Body of pancreas (tissue), 4 donors: Measurements from ENCODE around the gene CRELD2. TPM values are rescaled to one million over a fixed set of nuclear protein-coding genes. Genes with fewer than 3 reads are reported as not detected.

Experiments used
- ATAC-seq: fragments of 150-250 bp; one replicate; pipeline ENCODE4 v1.9.1; 2016
- DNase-seq, 4 donors: peaks; one replicate each; pipeline ENCODE4 v3.0.0-alpha.2; 2019
- H3K27ac ChIP-seq, 4 donors: fragments of 200-600 bp; sonication (generic); 1 replicate in 3 of 4; 2 replicates in 1 of 4; pipeline versions ENCODE4 v1.5.1 to v1.6.1; 2016 to 2019; ENCODE audit warnings: mild to moderate bottlenecking in 1 of 4, mixed read lengths in 1 of 4, moderate library complexity in 1 of 4
- H3K27me3 ChIP-seq, 2 donors: fragments of 200-600 bp; sonication (generic); one replicate each; pipeline ENCODE4 v1.6.0; 2016; ENCODE audit warnings: mild to moderate bottlenecking in 1 of 2
- H3K36me3 ChIP-seq, 2 donors: fragments of 200-600 bp; sonication (generic); replicated peaks in 1 of 2; 2 replicates each; pipeline ENCODE4 v1.5.1; 2016; ENCODE audit warnings: low read depth in 2 of 2; ENCODE audit not compliant: insufficient read depth in 1 of 2
- H3K4me1 ChIP-seq: fragments of 200-600 bp; sonication (generic); one replicate; pipeline ENCODE4 v1.6.0; 2016
- H3K4me3 ChIP-seq, 2 donors: fragments of 200-600 bp; sonication (generic); 1 replicate in 1 of 2; 2 replicates in 1 of 2; pipeline ENCODE4 v1.5.1; 2016 to 2019
- H3K9me3 ChIP-seq, 3 donors: fragments of 200-600 bp; sonication (generic); 1 replicate in 2 of 3; 2 replicates in 1 of 3; pipeline ENCODE4 v1.5.1; 2016
- CTCF ChIP-seq, 7 experiments: fragments of 450-650 bp in 4 of 7; fragments of 200-600 bp in 3 of 7; sonication (generic) in 3 of 7; IDR thresholded peaks; one replicate each; pipeline ENCODE4 v1.5.1; 2016 to 2019; ENCODE audit warnings: antibody characterized with exemption in 7 of 7
- POLR2A ChIP-seq, 3 donors: fragments of 450-650 bp; IDR thresholded peaks; one replicate each; pipeline ENCODE4 v1.6.1; 2016; ENCODE audit warnings: antibody characterized with exemption in 3 of 3, mild to moderate bottlenecking in 2 of 3
- WGBS, 2 donors: methylation state at CpG; one replicate each; pipeline ENCODE4 v1.1.5; 2017; 5-methylcytosine and 5-hydroxymethylcytosine counted together
- intact Hi-C: fragments of 100-400 bp; cut with DNase I; formaldehyde crosslinking; loops from one replicate; pipeline ENCODE4 v1.15.1; 2023
- total RNA-seq, 2 donors: library from RNA; depleted of rRNA; stranded (reverse); fragments of >200 nt; gene quantifications; one replicate each; pipeline ENCODE4 v1.1.0, GENCODE V29; 2016

The CRELD2 gene
- total RNA-seq, 2 donors from 2014 or later = 73.9 to 201 TPM

GRCh38 chr22:49966041-49966773 lies 47.8 kb downstream of the CRELD2 start:
- TF ChIP-seq CTCF (IDR thresholded peaks at IDR 0.05) (no peak), POLR2A (IDR thresholded peaks at IDR 0.05) (no peak)
- Histone ChIP-seq H3K9me3 (no peaks in the 10 kb centered on the region), H3K27ac (peak overlapping the region; percentile 59 to 96 (median 82)), H3K36me3 (peaks cover 8 to 10% of the 10 kb centered on the region in 2 donors), H3K4me3 (no peak overlapping the region), H3K27me3 (no peaks in the 10 kb centered on the region), H3K4me1 (peaks cover 87% of the 10 kb centered on the region)
- 78% methylated on average over 11 of the region's 11 CpGs; no CpG with 5 or more reads in 1 of the 2 donors for WGBS, 2 donors
- no peak for ATAC-seq
- intact Hi-C loops = no loop called here
- DNase-seq = peak in 3 of 4 donors; percentile 17 to 25 (median 21)

- no peak overlapping the region for H3K4me3 ChIP-seq
- intact Hi-C loops = no loop called here
- peaks cover 8 to 10% of the 10 kb centered on the region in 2 donors for H3K36me3 ChIP-seq
- no peak for TF ChIP-seq POLR2A (IDR thresholded peaks at IDR 0.05)
- TF ChIP-seq CTCF (IDR thresholded peaks at IDR 0.05) = peak in 1 of 7 experiments; percentile 14
- H3K9me3 ChIP-seq = no peaks in the 10 kb centered on the region
- peaks cover 95% of the 10 kb centered on the region for H3K4me1 ChIP-seq
- H3K27ac ChIP-seq = peak overlapping the region; percentile 59 to 96 (median 82)
- DNase-seq (peak; percentile 38 to 76 (median 48)), ATAC-seq (peak; percentile 3)
- 52 to 62% methylated on average over 15 to 36 of the region's 36 CpGs for WGBS, 2 donors
- no peaks in the 10 kb centered on the region for H3K27me3 ChIP-seq
These were observed 48.6 kb downstream of the CRELD2 start for GRCh38 chr22:49966774-49967705.

- H3K4me1 ChIP-seq = peaks cover 92% of the 10 kb centered on the region
- H3K9me3 ChIP-seq = no peaks in the 10 kb centered on the region
- H3K27me3 ChIP-seq = no peaks in the 10 kb centered on the region
- intact Hi-C loops = no loop called here
- DNase-seq = peak; percentile 70 to 83 (median 75)
- H3K36me3 ChIP-seq = peaks cover 7 to 8% of the 10 kb centered on the region in 2 donors
- TF ChIP-seq CTCF (IDR thresholded peaks at IDR 0.05) (no peak), POLR2A (IDR thresholded peaks at IDR 0.05) (no peak)
- peak overlapping the region; percentile 59 to 96 (median 82) for H3K27ac ChIP-seq
- H3K4me3 ChIP-seq = no peak overlapping the region
- peak; percentile 25 for ATAC-seq
- 32 to 55% methylated on average over 6 to 18 of the region's 18 CpGs for WGBS, 2 donors
These were observed 49.3 kb downstream of the CRELD2 start for GRCh38 chr22:49967706-49968208.

GRCh38 chr22:49968313-49968830 lies 49.9 kb downstream of the CRELD2 start:
- DNase-seq (peak in 2 of 4 donors; percentile 6 to 27), ATAC-seq (no peak)
- Histone ChIP-seq H3K9me3 (no peaks in the 10 kb centered on the region), H3K36me3 (peaks cover under 1 to 5% of the 10 kb centered on the region in 2 donors), H3K27me3 (no peaks in the 10 kb centered on the region), H3K27ac (peak overlapping the region; percentile 59 to 96 (median 82)), H3K4me1 (peaks cover 85% of the 10 kb centered on the region), H3K4me3 (no peak overlapping the region)
- WGBS, 2 donors = 93 to 98% methylated on average over 7 of the region's 11 CpGs
- intact Hi-C loops = no loop called here
- TF ChIP-seq POLR2A (IDR thresholded peaks at IDR 0.05) (no peak), CTCF (IDR thresholded peaks at IDR 0.05) (no peak)
